Activated naive CD4-positive, alpha-beta T cell treated with anti-CD3 and anti-CD28 coated beads for 36 hours (primary cell): ENCODE measurements around the gene PPP2R3A. TPM values are rescaled to one million over a fixed set of nuclear protein-coding genes. Genes with fewer than 3 reads are reported as not detected.
"Not testable (repeated sequence)": the region's sequence is repeated elsewhere in the genome, so short reads cannot be mapped to it uniquely, and the experiment has no call there.

ENCODE experiments used
- CTCF ChIA-PET: fragments of 350-600 bp; sonication (Branson Sonifier 250); formaldehyde crosslinking; loops from one replicate; lab custom pipeline; 2021; ENCODE audit warnings: antibody characterized with exemption; lab: Charles Lee
- DNase-seq: peaks from one replicate; pipeline ENCODE4 v3.0.0-alpha.2; 2020
- H3K27ac Mint-ChIP-seq: one replicate; pipeline ENCODE4 v1.8.0; 2021; ENCODE audit warnings: mild to moderate bottlenecking, mixed read lengths
- H3K27me3 Mint-ChIP-seq: one replicate; pipeline ENCODE4 v1.8.0; 2021; ENCODE audit warnings: low read depth, mixed read lengths
- H3K36me3 Mint-ChIP-seq: one replicate; pipeline ENCODE4 v1.8.0; 2021; ENCODE audit warnings: low read depth, mixed read lengths
- H3K4me1 Mint-ChIP-seq: one replicate; pipeline ENCODE4 v1.8.0; 2021; ENCODE audit warnings: low read depth, mixed read lengths
- H3K4me3 Mint-ChIP-seq: one replicate; pipeline ENCODE4 v1.8.0; 2021; ENCODE audit warnings: mild to moderate bottlenecking, moderate library complexity, mixed read lengths
- H3K9me3 Mint-ChIP-seq: one replicate; pipeline ENCODE4 v1.8.0; 2021; ENCODE audit warnings: mixed read lengths
- intact Hi-C: fragments of 100-400 bp; cut with micrococcal nuclease; formaldehyde crosslinking; loops from one replicate; pipeline ENCODE4 v1.15.1; 2023
- total RNA-seq, 2 experiments: library from RNA; stranded (reverse); gene quantifications; one replicate each; pipeline ENCODE4 v1.2.3, GENCODE V29; 2021

The PPP2R3A gene
- total RNA-seq, 2 experiments from 2014 or later, result 0.17 TPM

GRCh38 chr3:135935171-135935570, 30.4 kb upstream of the PPP2R3A start:
- H3K4me3 Mint-ChIP-seq, H3K4me1 Mint-ChIP-seq, H3K27ac Mint-ChIP-seq, CTCF ChIA-PET, DNase-seq, intact Hi-C loops, H3K27me3 Mint-ChIP-seq, H3K36me3 Mint-ChIP-seq, H3K9me3 Mint-ChIP-seq: not testable (repeated sequence)

- H3K4me1 Mint-ChIP-seq, intact Hi-C loops, CTCF ChIA-PET, H3K9me3 Mint-ChIP-seq, DNase-seq, H3K4me3 Mint-ChIP-seq, H3K27ac Mint-ChIP-seq, H3K27me3 Mint-ChIP-seq, H3K36me3 Mint-ChIP-seq: not testable (repeated sequence)
Observed at GRCh38 chr3:135937766-135938165, 27.8 kb upstream of the PPP2R3A start.

GRCh38 chr3:135944831-135945230, 20.7 kb upstream of the PPP2R3A start:
- intact Hi-C loops, result no loop called here
- peaks cover 17% of the 10 kb centered on the region for H3K27me3 Mint-ChIP-seq
- no peak for DNase-seq
- H3K27ac Mint-ChIP-seq, result no peak overlapping the region
- CTCF ChIA-PET, result no interaction called here
- no peaks in the 10 kb centered on the region for H3K9me3 Mint-ChIP-seq
- H3K36me3 Mint-ChIP-seq, result no peaks in the 10 kb centered on the region
- H3K4me1 Mint-ChIP-seq, result no peaks in the 10 kb centered on the region
- no peak overlapping the region for H3K4me3 Mint-ChIP-seq

GRCh38 chr3:135950941-135951340, 14.6 kb upstream of the PPP2R3A start:
- H3K27ac Mint-ChIP-seq, result no peak overlapping the region
- peaks cover 5% of the 10 kb centered on the region for H3K9me3 Mint-ChIP-seq
- H3K4me3 Mint-ChIP-seq, result no peak overlapping the region
- intact Hi-C loops, result no loop called here
- DNase-seq, result no peak
- peaks cover 9% of the 10 kb centered on the region for H3K27me3 Mint-ChIP-seq
- H3K4me1 Mint-ChIP-seq, result no peaks in the 10 kb centered on the region
- CTCF ChIA-PET, result no interaction called here
- no peaks in the 10 kb centered on the region for H3K36me3 Mint-ChIP-seq

GRCh38 chr3:135964160-135964955, 1.2 kb upstream of the PPP2R3A start:
- Mint-ChIP-seq H3K36me3 (no peaks in the 10 kb centered on the region), H3K4me3 (peak overlapping the region; percentile 61), H3K4me1 (peaks cover 8% of the 10 kb centered on the region), H3K9me3 (peaks cover 10% of the 10 kb centered on the region), H3K27me3 (peaks cover 30% of the 10 kb centered on the region), H3K27ac (no peak overlapping the region)
- intact Hi-C loops, result loop anchor here (2.0 kb wide), 1 partner anchor 78 kb away; no protein-coding TSS in a partner anchor
- no peak for DNase-seq
- CTCF ChIA-PET, result no interaction called here

- Mint-ChIP-seq H3K27ac (no peak overlapping the region), H3K27me3 (peaks cover 33% of the 10 kb centered on the region), H3K9me3 (peaks cover 5% of the 10 kb centered on the region), H3K36me3 (no peaks in the 10 kb centered on the region), H3K4me1 (peaks cover 8% of the 10 kb centered on the region), H3K4me3 (peak overlapping the region; percentile 61)
- CTCF ChIA-PET, result no interaction called here
- no peak for DNase-seq
- intact Hi-C loops, result loop anchor here (1.0 to 5.0 kb wide), 3 partner anchors 78 to 787 kb away; partner anchors contain the start of genes PCCB and STAG1
Observed at GRCh38 chr3:135965129-135965505, 411 bp upstream of the PPP2R3A start.

- H3K4me1 Mint-ChIP-seq, result peaks cover 8% of the 10 kb centered on the region
- H3K27ac Mint-ChIP-seq, result no peak overlapping the region
- intact Hi-C loops, result loop anchor here (5.0 kb wide), 1 partner anchor 286 kb away; the partner anchor contains the start of gene PCCB
- peaks cover 37% of the 10 kb centered on the region for H3K27me3 Mint-ChIP-seq
- no peaks in the 10 kb centered on the region for H3K9me3 Mint-ChIP-seq
- CTCF ChIA-PET, result interaction anchor here (0.6 to 1.2 kb wide), 3 partner anchors 76 to 786 kb away, joined by 3 to 4 read pairs (median 3); partner anchors contain the start of gene STAG1
- no peak for DNase-seq
- H3K36me3 Mint-ChIP-seq, result no peaks in the 10 kb centered on the region
- peak overlapping the region; percentile 74 for H3K4me3 Mint-ChIP-seq
Observed at GRCh38 chr3:135966271-135966961, 888 bp downstream of the PPP2R3A start.

- peaks cover 8% of the 10 kb centered on the region for H3K4me1 Mint-ChIP-seq
- intact Hi-C loops, result loop anchor here (5.0 kb wide), 1 partner anchor 285 kb away; the partner anchor contains the start of gene PCCB
- H3K9me3 Mint-ChIP-seq, result no peaks in the 10 kb centered on the region
- H3K4me3 Mint-ChIP-seq, result peak overlapping the region; percentile 74
- no peaks in the 10 kb centered on the region for H3K36me3 Mint-ChIP-seq
- no peak overlapping the region for H3K27ac Mint-ChIP-seq
- DNase-seq, result no peak
- CTCF ChIA-PET, result interaction anchor here (1.2 kb wide), 1 partner anchor 75 kb away, joined by 4 read pairs; no protein-coding TSS in a partner anchor
- peaks cover 37% of the 10 kb centered on the region for H3K27me3 Mint-ChIP-seq
Observed at GRCh38 chr3:135966962-135967274, 1.4 kb downstream of the PPP2R3A start.

GRCh38 chr3:135967867-135968266, 2.3 kb downstream of the PPP2R3A start:
- Mint-ChIP-seq H3K27me3 (peaks cover 37% of the 10 kb centered on the region), H3K27ac (no peak overlapping the region), H3K4me3 (no peak overlapping the region), H3K9me3 (no peaks in the 10 kb centered on the region), H3K4me1 (peaks cover 8% of the 10 kb centered on the region), H3K36me3 (no peaks in the 10 kb centered on the region)
- DNase-seq, result no peak
- intact Hi-C loops, result loop anchor here (5.0 kb wide), 1 partner anchor 284 kb away; the partner anchor contains the start of gene PCCB
- CTCF ChIA-PET, result no interaction called here

GRCh38 chr3:135970506-135971116, 5.1 kb downstream of the PPP2R3A start:
- Mint-ChIP-seq H3K27me3 (peaks cover 34% of the 10 kb centered on the region), H3K27ac (no peak overlapping the region), H3K9me3 (no peaks in the 10 kb centered on the region), H3K4me1 (peaks cover 5% of the 10 kb centered on the region), H3K36me3 (no peaks in the 10 kb centered on the region), H3K4me3 (no peak overlapping the region)
- intact Hi-C loops, result no loop called here
- CTCF ChIA-PET, result no interaction called here
- no peak for DNase-seq

GRCh38 chr3:135973841-135974240, 8.3 kb downstream of the PPP2R3A start:
- no peak overlapping the region for H3K27ac Mint-ChIP-seq
- DNase-seq, result no peak
- H3K4me1 Mint-ChIP-seq, result no peaks in the 10 kb centered on the region
- H3K4me3 Mint-ChIP-seq, result no peak overlapping the region
- CTCF ChIA-PET, result no interaction called here
- no peaks in the 10 kb centered on the region for H3K9me3 Mint-ChIP-seq
- no peaks in the 10 kb centered on the region for H3K36me3 Mint-ChIP-seq
- peaks cover 17% of the 10 kb centered on the region for H3K27me3 Mint-ChIP-seq
- intact Hi-C loops, result no loop called here

GRCh38 chr3:135975053-135975452, 9.5 kb downstream of the PPP2R3A start:
- Mint-ChIP-seq H3K4me3 (no peak overlapping the region), H3K4me1 (no peaks in the 10 kb centered on the region), H3K27ac (no peak overlapping the region), H3K9me3 (no peaks in the 10 kb centered on the region), H3K27me3 (peaks cover 11% of the 10 kb centered on the region), H3K36me3 (no peaks in the 10 kb centered on the region)
- intact Hi-C loops, result no loop called here
- CTCF ChIA-PET, result no interaction called here
- DNase-seq, result no peak
